HG02571 (cell line): ENCODE data around the gene MTHFD2.
"Not testable (repeated sequence)": the region's sequence is repeated elsewhere in the genome, so short reads cannot be mapped to it uniquely, and the experiment has no call there.

Experiments used
- ATAC-seq: cut with Tn5 transposase; IDR thresholded peaks from one replicate; pipeline ENCODE4 v1.9.1; 2021; ENCODE audit warnings: mild to moderate bottlenecking, moderate library complexity; ENCODE audit not compliant: unreplicated experiment

MTHFD2 gene

DNA sequence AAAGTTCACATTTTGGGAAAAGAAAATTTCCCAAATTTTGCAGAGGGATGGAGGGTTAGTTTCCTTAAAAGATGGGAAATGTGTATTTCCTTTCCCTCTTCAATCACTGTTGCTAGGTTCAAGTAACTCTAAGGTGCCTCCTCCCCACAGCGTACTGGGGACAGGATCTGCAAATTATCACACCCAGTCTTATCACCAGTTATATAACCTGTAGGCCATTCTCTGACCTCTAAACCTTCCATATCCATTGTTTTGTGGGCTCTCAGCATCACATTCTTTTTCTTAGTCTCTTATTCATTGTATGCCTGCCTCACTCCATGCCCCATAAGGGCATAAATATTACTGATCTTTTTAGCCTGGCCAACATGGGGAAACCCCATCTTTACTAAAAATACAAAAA lies 3.6 kb upstream of the MTHFD2 start:
- ATAC-seq: no peak

DNA sequence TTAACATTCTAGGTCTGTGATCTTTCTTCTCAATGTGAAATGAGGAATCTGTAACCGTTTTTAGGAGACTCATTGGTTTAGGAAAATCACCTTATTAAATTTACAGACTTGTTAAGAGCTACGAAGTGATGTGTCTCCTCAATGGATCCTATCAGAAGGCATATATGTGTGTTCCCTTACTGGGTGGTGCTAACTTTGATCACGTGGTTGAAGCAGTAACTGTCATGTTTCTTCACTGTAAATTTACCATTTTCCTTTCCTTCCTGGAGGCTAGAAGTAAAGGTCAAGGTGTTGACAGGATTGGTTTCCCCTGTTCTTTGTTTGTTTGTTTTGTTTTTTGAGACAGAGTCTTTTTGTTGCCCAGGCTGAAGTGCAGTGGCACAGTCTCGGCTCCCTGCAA lies 1.4 kb upstream of the MTHFD2 start:
- no peak for ATAC-seq

DNA sequence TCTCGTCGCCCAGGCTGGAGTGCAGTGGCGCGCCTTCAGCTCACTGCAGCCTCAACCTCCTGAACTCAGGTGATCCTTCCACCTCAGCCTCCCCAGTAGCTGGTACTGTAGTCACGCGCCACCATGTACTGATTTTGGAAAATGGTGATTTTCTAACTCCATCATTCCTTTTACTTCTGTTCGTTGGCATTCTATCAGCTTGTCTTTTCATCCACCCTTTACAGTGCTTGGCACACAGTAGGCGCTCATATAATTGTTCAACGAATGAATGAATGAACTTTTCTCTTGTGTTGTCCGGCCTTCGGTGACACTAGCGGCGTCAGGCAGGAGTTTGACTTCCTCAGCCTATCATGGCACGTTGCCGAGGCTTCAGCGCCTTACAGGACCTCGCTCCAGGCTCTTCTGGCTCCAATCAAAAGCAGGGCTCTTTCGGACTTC lies 373 bp upstream of the MTHFD2 start:
- ATAC-seq: no peak

DNA sequence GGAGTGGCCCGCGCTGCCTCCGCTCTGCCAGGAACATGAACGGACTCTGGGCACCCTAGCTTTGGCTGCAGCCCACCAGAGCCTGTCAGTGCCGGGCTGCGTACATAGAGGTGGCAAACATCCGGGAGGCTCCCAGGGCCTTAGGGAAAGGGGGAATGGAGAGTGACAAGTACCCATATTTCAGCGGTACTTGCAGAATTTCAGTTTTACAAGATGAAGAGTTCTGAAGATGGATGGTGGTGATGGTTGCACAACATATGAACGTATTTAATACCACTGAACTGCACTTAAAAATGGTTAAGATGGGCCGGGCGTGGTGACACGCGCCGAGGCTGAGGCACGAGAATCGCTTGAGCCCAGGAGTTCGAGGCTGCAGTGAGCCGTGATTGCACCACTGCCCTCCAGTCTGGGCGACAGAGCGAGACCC lies 873 bp downstream of the MTHFD2 start:
- ATAC-seq: no peak

DNA sequence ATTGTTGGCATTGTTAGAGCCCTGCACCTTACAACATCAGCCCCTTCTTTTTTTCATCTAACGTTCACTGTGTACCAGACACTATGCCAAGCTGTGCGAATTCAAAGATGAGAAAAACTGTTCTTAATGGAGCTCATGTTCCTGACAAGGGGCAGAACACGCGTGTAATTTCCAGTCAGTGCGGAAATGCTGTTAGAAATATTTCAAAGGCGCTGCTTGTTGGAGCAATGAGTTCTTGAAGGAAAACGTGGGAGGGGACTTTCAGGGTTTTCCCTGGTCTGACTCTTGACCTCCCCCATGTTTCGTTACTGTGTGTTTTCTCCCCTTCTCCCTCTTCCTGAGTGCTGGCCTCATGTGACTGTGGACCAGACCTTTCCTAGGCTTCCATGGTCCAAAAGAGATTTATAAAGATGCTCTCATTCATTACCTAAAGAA lies 1.5 kb downstream of the MTHFD2 start:
- no peak for ATAC-seq

DNA sequence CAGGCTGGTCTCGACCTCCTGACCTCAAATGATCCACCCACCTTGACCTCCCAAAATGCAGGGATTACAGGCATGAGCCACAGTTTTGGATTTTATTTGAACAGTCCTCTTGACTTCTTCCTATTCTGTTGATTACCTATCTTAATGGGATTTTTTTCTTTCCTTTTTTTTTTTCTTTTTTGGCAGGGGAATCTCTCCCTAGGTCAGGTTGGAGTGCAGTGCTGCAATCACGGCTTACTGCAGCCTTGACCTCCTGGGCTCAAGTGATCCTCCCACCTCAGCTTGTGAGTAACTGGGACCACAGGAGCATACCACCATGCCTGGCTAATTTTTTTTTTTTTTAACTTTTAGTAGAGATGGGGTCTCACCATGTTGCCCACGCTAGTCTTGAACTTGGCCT lies 2.8 kb downstream of the MTHFD2 start:
- ATAC-seq: no peak

DNA sequence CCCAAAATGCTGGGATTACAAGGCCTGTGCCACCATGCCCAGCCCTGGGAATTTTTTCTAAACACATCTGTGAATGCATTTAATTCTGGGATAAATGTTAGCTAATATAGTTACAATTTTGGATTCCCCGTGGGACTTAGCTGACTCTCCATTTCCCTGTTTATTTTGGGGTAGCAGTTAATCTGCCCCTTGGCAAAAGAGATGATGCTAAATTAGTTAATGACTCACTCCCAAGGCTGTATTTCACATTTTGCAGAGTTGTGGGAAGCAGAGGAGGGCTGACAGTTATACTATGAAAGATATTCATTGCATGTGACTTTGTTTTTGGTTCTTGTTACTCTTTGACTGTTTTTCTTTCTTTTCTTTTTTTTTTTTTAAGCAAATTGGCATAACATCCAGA lies 3.2 kb downstream of the MTHFD2 start:
- ATAC-seq: no peak

DNA sequence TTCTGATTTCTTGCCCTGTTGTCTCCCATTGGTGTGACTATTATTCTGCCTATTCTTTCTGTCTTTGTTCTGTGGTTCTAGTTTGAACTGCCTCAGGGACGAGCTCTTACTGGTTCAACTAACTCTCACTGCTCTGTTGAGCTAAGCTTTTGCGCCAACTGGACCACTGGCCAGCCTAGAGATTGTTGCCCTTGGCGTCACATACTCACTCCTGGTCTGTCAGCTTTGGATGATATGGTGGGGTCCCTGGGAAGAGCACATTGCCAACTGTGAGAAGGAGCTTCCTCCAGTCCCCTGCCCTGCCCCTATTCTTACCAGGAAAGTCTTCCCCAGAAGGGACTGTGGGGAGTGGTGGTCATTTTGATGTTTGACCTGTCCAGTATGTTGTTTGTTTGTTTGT lies 6.0 kb downstream of the MTHFD2 start:
- no peak for ATAC-seq

DNA sequence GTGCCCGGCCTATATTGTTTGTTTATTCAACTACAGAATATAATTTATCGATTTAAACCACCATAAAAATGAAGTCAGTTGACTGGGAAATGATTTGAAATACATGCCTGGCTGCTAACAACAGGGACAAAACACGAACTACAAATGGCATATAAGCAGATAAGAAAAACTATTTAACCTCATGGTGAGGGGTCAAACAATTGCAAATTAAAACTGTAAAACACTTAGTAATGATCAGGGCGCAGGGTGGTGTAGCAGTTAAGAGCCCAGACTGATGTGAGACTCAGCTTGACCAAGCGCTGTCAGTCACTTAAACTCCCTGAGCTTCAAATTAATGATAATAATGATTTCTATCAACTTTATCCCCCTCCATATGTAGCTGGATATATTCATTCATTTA lies 6.7 kb downstream of the MTHFD2 start:
- no peak for ATAC-seq

DNA sequence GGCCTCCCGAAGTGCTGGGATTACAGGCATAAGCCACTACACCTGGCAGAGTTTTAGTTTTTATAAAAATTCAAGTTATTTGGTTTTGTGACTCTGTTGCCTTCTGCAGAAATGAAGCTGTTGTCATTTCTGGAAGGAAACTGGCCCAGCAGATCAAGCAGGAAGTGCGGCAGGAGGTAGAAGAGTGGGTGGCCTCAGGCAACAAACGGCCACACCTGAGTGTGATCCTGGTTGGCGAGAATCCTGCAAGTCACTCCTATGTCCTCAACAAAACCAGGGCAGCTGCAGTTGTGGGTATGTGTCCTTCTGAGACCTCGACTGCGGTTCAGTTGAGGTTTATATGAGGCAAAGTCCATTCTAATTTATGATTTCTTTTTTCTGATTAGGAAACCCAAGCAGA lies 7.2 kb downstream of the MTHFD2 start:
- no peak for ATAC-seq

DNA sequence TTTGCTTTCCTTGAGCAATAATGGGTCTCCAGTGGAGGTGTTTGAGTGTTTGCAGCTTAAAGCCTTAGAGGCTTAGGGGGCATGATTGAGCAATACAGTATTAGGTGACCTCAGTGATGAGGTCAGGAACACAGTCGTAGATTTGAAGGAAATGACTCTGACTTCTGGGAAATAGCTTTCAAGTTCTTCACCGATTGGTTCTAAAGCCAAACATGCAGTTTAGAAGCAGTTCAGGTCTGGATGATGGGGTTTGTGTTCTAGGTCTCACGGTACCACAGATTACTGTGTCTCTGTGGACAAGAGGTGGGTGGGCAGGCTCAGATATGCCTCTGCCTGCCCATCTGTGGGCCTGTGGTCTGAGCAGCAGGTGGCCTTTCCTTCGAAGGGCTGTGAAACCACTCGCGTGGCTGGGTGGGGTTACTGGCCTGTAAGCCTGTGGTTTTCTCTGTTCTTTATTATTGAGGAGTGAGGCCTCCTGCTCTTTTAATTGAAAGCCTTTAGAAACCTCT lies 7.8 kb downstream of the MTHFD2 start:
- peak; percentile 63 for ATAC-seq

DNA sequence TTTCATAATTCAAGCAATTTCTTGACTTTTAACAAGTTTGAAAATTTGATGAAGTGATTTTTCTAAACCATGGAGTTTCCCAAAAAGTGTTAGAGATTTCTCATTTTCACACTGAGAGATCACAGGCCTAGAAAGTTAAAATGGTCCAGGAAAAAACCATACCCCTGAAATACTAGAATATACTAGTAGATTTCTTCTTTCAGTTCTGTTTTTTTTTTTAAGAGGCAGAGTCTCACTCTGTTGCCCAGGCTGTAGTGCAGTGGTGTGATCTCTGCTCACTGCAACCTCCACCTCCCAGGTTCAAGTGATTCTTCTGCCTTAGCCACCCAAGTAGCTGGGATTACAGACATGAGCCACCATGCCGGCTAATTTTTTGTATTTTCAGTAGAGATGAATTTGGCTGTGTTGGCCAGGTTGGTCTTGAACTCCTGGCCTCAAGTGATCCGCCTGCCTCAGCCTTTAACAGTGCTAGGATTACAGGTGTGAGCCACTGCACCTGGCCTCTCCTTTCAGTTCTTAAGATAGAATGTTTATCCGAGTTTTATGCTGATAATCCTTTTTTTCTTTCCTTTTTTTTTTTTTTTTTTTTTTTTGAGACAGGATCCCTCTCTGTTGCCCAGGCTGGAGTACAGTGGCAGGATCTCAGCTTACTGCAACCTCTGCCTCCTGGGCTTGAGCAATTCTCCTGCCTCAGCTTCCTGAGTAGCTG lies 14.4 kb downstream of the MTHFD2 start:
- no peak for ATAC-seq

DNA sequence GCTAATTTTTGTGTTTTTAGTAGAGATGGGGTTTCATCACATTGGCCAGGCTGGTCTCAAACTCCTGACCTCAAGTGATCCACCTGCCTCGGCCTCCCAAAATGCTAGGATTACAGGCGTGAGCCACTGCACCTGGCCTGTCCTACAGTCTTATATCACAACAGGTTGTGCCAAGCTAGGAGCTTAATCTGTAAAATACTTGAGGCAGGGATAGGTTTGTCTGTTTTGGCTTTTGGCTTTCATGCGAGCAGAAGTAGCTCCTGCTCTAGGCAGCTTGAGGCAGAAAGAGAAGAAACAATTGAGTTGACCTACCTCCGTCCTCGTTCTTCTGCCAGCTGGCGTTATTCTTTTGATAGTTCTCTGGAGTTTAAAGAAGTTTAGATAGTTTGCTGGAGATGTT lies 17.4 kb downstream of the MTHFD2 start:
- not testable (repeated sequence) for ATAC-seq

DNA sequence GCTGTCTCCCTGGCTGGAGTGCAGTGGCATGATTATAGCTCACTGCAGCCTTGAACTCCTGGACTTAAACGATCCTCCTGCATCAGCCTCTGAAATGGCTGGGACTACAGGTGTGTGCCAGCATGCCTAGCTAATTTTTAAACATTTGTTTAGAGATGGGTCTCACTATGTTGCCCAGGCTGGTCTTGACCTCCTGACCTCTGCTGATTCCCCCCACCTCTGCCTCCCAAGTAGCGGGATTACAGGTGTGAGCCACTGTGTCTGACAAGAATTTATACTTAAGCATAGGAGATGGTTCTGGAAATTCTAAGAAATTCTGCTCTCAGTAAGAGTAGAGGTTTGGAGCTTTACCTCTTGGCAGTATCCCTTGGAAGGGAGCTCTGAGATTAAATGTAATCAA lies 18.2 kb downstream of the MTHFD2 start:
- ATAC-seq: no peak

DNA sequence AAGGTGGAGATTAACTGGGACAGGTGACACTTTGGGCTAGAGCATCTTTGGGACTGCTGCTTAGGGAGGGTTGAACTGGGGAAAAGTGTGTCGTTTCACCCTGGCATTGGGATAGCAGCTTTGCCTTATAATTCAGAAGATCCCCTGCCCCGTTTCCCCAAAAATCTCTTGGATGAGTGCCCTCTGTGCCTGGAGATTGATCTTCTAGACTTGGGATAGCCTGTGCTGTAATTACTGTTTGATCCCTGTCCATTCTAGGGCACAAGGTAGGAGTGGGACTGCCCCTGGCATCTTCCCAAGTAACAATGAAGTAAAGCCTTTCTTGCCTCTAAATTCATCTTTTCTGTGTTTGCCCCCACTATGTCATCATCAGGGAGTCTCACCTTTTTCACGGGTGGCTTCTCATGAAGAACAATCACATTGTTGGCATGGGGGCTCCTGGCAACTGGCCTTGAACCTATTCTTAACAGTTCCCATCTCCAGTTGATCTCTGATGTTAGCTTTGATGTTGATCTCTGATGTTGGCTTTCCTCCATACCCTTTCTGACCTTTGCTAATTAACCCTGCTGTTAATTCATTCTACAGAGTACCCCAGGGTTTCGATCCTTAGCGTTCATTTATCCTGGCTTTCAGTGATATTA lies 21.6 kb downstream of the MTHFD2 start:
- no peak for ATAC-seq

DNA sequence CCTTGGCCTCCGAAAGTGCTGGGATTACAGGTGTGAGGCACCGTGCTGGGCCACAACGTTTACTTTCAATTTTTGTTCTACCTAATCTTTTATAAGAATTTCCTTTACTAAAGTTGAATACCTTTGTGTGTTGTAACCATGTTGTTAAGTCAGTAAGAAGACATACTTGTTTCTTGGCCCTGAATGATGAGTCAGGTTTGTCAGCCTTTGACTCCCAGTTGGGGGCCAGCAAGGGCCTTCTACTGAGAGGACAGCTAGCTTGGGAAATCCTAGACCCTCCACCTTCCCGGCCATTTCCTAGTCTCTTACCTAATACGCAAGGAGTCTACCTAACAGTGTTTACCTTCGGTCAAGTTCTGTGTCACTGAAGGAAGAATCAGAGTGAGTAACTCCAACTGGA lies 22.7 kb downstream of the MTHFD2 start:
- no peak for ATAC-seq

DNA sequence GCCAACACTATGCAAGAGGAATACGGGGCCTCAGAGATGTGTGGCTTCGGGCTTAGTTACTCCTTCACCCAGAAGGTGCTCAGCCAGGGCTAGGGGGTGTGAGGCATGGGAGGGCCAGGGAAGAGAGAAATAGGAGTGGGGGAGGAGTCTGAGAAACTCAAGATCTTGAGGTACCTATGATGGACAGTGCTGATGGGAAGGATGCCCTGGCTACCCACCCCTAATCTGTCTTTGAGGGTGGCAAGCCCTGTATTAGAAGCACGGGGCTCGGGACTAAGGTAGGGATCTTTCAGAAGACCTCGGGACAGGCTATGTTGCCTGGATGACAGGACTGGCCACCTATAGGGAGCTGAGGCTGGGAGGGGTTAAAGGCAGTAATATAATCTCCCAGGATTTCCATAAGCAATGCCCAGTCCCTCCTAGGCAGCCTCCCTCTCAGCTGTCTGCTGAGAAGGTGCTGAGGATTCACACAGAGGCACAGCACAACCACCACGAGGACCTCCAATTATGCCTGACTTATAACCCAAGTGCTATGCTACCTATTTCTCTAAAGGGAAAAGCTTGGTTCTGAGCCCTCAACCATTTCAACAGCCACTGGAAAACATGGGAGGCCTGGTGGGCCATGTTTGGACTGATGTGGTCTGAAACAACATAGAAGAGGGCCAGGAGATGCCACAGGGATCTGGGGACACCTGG lies 23.3 kb downstream of the MTHFD2 start:
- ATAC-seq: no peak

DNA sequence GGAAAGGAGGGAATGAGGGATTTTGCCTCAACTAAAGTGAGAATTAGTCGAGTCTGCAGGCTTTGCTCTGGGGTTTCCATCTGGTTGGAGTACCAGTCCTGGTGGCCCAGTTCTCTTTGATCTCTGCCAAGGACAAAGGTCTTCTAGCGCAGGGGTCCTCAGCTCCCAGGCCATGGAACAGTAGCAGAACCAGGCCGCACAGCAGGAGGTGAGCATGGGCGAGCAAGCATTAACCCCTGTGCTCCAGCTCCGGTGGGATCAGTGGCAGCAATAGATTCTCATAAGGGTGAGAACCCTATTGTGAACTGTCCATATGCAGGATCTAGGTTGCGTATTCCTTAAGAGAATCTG lies 23.9 kb downstream of the MTHFD2 start:
- ATAC-seq: no peak

DNA sequence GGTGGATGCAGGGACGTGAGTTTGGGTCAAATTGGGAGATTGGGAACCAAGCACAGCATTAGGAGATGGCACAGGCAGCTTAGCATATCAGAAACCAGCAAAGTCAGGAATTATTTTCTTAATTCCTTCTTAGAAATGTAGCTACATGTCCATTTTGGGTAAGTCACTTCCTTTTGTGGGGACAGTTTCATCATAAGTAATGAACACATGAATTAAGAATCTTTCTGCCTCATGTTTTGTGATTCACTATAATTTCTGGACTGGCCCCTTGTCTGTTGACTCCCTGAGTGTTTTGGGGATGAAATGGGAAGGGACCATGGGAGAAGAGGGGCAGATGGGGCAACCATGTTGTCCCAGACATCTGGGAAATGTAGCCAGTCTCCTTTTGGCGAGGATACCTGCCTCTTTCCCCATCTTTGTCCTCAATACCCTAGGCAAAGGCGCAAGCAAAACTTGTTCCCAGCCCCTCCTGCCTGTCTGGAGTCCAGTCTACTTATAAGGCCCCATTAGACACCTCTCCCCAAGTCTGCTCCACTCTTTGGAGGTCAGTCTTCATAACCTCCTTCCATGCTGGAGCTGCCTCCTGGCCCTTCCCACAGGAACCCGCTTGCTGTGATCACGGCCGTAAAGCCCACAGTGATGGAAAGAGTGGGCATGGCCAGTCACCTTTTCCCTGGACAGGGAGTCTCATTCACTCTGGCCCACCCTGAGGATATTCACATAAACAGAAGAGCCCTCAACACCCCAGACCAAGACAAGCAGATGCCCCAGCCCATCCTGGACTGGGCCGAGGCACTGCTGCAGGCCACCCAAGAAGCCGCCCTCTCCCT lies 25.7 kb downstream of the MTHFD2 start:
- ATAC-seq: no peak

DNA sequence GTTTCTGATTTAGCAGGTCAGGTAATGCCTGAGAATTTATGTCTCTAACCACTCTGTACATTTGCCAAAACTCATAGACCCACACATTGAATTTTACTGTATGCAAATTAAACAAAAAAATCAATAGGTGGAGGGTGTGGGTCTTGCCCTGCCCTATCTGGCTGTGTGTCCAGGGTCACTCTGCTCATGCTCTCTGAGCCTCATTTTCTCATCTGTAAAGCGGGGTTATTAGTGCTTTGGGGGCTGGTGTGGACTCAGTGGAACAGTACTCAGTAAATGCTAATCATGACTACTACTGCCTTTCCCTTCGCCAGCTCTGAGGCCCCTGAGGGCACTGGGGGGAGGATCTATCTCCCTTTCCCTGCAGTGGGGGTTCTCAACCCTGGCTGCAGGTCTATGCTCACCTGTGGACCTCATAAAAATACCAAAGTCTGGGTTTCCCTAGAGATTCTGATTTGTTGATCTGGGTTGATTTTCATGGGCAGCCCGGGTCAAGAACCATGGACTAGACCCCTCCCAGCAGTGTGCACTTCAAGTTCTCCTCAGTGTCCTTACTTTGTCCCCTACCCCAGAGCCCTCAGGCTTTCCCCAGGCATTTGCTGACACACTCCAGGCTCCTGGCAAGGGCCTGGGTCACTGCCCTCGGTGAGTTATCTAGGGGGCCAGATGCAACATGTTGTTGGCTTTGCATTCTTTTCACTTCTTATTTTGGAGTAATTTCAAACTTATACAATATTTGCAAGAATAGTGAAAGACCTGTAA lies 27.5 kb downstream of the MTHFD2 start:
- ATAC-seq: no peak
